Left kidney (tissue), 1 donor: ENCODE data around the gene HPS3. TPM values are rescaled to one million over a fixed set of nuclear protein-coding genes. Genes with fewer than 3 reads are reported as not detected.

Source experiments
- polyA plus RNA-seq: library from polyadenylated mRNA; unstranded; fragments of 120-200 nt; gene quantifications from one replicate; pipeline ENCODE4 v1.2.1, GENCODE V29; 2013; ENCODE audit not compliant: insufficient read length

Gene HPS3
- polyA plus RNA-seq, 1 donor, result 39.6 TPM

Other genes with a start within 250 kb of the HPS3 start
- 30.4 TPM for gene GYG1, start 138.1 kb upstream of the HPS3 start, polyA plus RNA-seq
- gene HLTF, start 43.1 kb upstream of the HPS3 start, polyA plus RNA-seq, result 58.6 TPM
- 0.70 TPM for gene CP, start 92.2 kb downstream of the HPS3 start, polyA plus RNA-seq
- 29.8 TPM for gene TM4SF18, start 204.0 kb downstream of the HPS3 start, polyA plus RNA-seq
- gene TM4SF1, start 248.0 kb downstream of the HPS3 start, polyA plus RNA-seq, result 55.5 TPM